CD4-positive, alpha-beta T cell treated with Interferon alpha-2 for 1 hour (primary cell): ENCODE data around the gene RFX8.
"Not testable (repeated sequence)": the region's sequence is repeated elsewhere in the genome, so short reads cannot be mapped to it uniquely, and the experiment has no call there.

Source experiments
- DNase-seq, 2 donors: peaks; one replicate each; pipeline ENCODE4 v3.0.0-alpha.2; 2020 to 2022

RFX8 gene

DNA sequence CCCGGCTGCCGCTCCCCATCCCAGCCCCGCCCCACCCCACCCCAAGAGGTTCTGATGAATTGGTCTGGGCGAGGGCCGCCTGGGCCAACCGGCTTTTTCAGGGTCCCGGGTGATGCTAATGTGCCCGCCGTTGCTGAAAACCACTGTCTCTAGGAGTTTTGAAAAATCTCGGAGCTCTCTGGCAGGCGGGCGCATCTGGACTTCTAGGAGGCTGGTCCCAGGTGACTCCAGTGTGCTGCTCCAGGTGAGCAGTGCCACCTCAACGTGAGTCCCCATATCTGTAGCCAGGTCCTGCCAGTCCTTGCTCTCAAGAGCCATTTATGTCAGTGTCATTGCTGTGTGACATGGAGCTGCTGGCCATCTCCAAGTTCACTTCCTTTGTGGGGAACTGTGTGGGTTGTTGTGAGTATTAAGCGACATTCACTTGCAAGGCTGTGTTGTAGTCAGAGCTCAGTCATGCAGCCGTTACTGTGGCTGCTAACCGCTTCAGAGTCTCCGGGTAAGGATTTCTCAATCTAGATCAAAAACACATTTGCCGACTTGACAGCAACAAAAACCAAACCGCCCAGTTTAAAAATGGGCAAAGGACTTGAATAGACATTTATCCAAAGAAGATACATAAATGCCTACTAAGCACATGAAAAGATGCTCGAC is at the start of gene RFX8:
TSS of gene RFX8 (minus strand) at position 382 of the 654 bp plus-strand sequence. CDS start 8,264 bp downstream, outside the sequence.
- peak; percentile 45 to 47 for DNase-seq

DNA sequence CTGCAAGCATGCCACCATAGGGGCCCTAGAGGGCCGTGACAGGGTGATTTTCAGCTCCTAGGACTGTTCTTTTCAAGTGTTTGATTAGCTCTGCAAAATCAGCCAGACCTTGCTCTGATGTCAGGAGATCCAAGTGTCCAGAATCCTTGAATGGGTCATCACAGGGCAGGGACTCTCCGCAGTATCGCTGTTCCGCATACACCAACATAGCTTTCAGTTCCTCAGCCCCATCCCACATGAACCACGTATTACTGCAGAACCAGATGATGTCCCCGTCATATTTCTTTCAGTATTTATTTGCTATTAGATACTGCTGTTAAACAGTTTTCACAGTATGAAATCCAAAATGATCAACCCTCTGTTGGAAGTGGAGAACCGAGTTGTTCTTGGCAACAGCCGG is 46.6 kb upstream of the RFX8 start:
- DNase-seq, result peak in 1 of 2 donors; percentile 43

DNA sequence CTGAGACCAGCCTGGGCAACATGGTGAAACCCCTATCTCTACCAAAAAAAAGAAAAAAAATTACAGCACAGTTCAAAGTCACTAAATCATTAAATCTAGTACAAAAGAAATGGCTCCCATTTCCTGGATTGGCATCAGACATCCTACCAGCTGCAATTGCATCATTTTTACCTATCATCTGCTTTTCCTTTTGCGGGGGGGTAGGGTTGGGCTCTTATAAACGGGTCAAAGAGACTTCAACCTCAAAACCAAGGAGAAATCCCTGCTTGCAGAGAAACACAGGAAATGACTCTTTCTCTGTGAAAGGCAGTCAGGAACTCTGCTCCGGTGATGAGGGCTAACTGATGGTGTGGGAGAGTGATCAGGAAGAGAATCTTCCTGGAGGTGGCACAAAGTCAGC is 45.3 kb upstream of the RFX8 start:
- DNase-seq, result no peak

DNA sequence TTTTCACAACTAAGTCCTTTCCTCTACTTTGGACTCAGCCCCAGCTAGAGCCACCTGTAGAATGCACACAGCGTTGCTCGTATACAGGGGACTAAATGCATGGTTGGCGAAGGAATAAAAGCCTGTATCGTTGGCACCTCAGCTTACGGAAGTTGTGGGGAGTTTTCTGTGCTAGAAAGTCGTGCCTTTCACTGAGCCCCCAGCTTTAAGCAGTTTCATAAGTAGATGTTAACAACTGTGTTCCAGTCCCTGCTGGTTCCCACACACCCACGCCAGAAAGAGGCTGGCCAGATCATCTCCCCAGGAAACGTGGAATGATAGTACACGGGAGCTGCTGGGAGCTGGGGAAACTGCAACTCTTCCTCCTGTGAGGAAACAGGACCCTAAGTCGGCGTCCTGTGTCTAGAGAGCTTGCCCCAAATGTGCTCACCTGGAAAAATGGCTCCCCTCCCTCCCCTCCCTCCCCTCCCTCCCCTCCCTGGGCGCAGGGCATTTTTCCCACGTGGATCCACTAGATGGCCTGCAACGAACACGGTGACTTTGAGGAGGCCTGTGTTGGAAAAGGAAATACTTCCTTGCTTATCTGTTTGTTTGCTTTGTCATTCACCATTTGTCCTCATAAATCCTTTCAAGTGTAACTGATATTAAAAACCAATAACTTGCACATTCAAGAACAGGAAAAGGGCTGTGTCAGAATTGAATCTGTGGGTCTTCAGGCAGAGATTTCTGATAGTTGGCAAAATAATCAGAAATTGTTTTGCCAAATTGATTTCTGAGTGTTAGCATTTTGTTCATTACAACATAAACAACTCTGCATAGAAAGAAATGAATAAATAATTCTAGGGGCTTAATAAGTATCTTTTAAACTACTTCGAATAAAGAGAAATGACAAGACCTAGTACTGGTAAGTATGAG is 43.9 kb upstream of the RFX8 start:
- no peak for DNase-seq

DNA sequence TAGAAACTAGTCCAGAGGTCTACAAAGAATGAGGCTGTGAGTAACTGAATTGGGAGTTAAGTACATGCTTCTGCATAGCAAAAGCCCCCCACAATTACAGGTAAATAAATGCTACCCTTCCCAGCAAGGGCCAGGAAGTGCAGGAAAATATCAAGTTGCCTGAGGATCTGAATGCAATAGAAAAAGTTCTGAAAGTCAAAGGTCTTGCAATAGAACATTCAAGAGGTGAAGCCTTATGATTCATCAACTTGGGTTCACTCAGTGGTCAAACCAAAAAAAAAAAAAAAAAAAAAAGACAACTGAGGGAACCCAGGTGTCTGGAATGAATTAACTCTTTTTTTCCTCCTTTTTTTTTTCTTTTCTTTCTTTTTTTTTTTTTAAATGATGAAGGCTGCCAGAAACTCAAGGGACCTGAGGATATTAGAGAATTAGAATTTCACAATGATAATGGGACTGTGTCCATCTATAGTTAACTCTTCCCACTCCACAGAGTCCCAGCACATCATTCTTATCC is 42.9 kb upstream of the RFX8 start:
- no peak for DNase-seq

DNA sequence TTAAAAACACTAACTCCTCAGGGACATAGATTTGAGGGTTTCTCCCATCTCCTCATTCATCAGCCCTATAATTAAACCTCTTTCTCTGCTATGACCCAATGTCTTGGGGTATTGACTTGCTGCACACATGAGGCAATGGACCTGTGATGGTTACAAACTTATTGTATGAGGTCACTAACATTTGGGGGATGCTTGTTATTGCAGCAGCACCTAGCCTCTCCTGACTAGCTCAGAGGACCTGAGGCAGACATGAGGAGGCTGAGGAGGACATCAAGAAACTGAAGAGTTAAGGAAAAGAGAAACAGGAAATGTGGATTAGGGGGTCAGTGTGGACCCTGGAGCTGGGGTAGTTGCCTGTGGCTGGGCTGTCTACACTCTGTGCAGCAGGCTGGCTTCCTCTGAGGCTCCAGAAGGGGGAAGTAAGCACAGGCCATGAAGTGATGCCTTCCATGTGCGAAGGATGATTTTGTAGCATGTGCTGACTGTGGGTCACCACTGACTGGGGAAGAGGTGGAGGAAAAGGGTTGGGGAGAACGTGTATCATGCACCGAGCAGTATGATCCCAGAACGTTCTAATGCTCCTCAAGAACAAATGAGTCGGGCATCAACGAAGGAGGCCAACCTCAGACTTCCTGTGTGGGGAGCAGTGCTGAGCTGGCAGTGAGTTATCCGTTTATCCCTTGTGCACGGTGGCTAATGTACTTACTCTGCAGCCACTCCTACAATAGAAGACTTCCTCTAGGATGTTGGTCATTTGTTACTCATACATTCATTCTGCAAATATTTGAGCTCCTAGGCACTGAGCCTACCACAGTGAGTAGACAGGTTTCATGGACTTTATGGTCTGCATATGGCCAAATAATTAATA is 42.1 kb upstream of the RFX8 start:
- DNase-seq, result peak in 1 of 2 donors; percentile 28

DNA sequence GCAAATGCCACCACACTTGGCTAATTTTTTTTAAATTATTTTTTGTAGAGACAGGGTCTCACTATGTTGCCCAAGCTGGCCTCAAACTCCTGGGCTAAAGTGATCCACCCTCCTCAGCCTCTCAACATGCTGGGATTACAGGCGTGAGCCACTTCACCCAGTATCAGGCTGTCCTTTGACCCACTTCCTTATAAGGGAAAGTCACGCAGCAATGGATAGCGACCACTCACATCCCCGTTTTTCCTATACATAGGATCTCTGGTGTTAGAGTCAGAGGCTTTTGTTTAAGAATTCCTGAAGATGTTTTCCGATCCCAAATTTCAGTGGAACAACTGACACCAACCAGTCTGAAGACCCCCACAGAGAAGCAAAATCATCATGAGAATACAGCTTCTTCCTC is 41.4 kb upstream of the RFX8 start:
- no peak for DNase-seq

DNA sequence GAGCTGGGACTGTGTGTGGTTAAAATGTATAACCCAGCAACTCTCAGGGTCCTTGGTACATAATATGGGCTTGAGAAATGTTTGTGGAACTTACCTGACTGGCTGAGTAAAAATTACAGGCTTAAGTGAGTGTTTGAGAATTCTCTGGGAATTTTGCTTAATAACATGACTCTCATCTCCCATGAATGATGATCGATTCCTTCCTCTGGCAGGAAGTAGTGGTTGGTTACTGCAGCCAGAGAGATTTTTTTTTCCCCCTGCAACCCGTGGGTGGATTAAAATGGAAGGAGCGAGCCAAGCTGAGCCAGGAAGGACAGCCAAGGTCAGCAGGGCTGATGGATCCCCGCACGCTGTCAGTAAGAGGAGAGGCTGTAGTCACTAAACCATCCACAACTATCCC is 40.6 kb upstream of the RFX8 start:
- DNase-seq, result no peak

DNA sequence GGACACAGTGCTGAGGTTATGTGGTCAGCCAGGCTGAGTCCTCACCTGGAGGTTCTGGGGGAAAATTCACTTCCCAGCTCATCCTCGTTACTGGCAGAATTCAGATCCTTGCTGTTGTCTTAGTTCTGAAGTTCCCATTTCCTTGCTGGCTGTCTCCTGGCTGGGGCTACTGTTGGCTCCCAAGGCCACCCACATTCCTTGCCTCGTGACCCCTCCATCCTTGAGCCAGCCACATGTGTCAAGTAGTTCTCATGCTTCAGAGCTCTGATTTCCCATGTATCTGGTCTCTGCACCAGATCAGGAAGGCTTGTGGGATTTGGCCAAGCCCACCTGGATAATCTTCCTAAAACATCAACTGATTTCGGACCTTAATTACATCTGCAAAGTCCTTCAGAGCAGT is 38.1 kb upstream of the RFX8 start:
- DNase-seq, result no peak

DNA sequence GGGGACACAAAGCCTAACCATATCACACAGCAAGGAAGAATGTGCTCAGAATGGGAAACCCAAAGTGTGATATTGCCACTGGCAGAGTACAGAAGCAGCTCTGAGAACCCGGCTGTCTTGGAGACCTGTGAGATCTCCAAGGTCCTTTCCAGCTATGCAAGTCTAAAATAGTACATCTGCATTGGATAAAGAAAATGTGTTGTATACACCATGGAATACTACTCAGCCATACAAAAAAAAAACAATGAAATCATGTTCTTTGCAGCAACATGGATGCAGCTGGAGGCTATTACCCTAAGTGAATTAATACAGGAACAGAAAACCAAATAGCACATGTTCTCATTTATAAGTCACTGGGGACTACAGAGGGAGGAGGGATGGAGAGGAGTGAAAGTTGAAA is 36.5 kb upstream of the RFX8 start:
- DNase-seq, result no peak

DNA sequence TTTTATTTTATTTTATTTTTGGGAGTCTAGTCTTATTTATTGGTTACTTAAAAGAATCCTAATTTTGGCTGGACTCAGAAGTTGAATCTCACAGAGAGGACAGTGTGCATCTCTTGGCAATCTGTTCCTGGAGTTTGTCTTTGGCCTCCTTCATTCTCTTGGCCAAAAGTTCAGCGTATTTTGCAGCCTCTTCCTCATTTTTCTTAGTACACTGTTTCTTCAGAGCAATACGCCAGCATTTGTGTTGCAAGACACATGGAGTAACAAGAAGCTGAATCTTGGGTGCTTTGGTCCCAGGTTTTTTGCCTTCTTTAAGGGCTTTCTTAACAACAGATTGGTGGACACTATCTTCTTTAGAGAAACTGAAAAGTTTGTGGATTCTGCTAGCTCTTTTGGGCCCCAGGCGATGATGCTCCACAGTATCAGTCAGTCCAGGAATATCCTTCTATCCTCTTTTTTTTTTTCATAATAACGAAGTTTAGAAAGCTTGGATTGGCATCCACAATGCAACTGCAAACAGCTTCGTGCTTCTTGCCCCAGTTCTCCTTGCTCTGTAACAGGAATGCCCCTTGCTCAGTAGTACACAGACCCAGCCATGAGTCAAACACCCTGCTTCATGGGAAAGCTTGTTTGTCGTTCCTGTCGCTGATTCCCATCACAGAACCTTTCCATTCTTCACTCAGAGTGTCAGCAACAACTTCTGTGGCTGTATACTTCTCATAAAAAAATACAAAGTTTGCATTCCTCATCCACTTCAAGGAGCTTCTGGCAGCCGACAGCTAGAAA is 34.8 kb upstream of the RFX8 start:
- peak in 1 of 2 donors; percentile 5 for DNase-seq

DNA sequence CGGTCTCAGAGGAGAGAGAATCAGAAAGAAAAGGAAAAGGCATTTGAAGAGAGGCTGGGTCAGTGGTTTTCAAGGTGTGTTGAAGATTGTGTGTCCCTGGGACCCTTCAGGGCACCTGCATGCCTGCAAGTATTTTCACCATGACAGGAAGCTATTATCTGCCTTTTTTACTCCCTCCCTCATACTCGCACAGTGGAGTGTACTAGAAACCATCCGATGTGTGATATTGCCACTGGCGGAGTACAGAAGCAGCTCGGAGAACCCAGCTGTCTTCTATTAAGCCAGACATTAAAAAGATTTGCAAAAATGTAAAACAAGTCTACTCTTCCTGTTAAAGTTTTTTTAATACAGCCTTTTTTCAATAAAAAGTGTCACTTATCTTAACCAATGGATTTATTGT is 33.7 kb upstream of the RFX8 start:
- no peak for DNase-seq

DNA sequence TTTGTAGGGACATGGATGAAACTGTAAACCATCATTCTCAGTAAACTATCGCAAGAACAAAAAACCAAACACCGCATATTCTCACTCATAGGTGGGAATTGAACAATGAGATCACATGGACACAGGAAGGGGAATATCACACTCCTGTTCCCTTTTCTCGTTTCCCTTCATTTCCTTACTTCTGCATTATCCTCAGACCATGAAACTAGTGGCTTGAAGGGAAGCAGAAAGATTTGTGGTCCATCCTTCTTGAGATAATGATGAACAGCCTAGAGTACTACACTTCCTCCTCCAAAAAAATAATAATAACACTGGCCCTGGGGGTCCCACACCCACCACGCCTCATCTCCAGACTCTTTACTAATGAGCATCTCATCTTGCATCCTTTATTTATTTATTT is 30.4 kb upstream of the RFX8 start:
- DNase-seq, result not testable (repeated sequence)

DNA sequence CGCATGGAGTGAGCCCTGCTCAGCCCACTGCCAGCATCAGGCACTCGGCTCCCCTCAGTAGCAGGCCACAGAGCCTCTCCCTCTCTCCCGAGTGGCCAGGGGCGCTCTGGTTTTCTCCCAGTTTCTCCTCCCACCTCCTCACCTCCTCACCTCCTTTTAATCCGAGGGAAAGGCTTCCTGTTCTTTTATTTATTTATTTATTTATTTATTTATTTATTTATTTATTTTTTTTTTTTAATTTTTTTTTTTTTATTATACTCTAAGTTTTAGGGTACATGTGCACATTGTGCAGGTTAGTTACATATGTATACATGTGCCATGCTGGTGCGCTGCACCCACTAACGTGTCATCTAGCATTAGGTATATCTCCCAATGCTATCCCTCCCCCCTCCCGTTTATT is 29.8 kb upstream of the RFX8 start:
- DNase-seq, result not testable (repeated sequence)

DNA sequence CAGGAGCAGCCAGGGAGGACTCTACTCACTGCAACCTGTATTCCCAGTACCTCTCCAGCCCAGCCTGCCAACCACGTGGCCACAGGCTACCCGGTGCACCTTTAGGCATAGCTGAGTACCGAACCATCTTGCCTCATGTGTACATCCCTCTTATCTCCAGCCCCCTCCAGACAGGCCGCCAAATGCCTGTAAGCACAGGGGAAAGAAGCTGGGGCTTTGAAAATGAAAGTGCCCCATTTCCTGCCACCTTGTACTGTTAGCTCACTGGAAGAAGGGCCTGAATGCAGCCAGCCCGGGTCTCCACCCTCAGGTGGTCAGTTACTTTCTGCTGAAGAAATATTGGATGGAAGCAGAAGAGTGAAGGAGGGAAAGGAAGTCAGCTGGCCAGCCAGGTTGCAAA is 27.2 kb upstream of the RFX8 start:
- no peak for DNase-seq

DNA sequence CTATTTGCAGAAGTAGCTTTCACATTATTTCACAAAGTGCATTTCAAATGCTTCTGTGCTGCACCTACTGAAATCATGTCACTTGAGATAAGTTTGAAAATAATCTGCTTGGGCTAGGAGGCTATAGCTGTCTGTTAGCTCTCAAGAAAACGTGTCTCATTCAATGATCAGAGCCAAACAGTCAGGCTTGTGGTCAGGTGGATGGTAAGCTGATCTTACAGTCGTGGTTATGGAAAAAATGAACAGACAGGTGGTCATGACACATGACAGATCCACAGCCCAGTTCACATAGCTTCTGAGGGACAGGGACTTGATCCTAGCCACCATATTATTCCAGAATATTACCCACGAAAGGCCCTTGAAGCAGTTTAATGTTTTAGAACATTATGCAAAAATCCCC is 26.5 kb upstream of the RFX8 start:
- DNase-seq, result no peak

DNA sequence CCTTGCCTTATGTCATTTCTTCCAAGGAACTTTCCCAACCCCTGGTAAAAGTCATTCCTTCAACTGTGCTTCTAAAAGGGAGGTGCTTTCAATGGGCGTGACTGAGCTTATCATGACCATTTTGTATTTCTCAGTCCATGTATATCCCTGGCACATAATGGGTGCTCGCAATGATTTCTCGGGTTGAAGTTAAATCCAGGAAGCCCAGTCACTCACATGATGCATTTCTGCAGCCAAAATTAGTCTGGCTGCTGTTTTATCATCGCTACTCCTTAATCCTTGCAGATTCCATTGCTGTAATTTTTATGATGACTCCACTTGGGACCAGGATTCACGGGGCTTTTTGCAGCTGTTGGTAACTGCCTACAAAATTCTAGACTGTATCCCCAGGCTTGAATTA is 25.9 kb upstream of the RFX8 start:
- DNase-seq, result no peak

DNA sequence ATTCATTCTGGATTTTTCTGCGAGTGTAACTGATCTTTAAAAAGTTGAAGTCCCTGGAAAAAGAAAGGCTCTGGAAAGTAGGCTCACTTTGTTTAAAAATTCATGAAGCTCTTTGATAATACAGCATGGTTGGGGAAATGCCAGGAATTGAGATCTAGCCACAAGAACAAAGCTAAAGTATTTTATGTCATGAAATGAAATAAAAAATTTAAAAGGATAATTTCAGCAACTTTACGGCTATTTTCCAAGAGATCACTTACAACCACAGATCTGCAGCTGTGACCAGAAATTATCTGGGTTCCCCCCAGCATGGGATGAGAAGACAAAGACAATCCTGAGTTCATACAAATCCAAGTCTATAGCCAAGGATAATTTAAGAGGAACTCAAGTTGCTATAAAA is 25.3 kb upstream of the RFX8 start:
- no peak for DNase-seq

DNA sequence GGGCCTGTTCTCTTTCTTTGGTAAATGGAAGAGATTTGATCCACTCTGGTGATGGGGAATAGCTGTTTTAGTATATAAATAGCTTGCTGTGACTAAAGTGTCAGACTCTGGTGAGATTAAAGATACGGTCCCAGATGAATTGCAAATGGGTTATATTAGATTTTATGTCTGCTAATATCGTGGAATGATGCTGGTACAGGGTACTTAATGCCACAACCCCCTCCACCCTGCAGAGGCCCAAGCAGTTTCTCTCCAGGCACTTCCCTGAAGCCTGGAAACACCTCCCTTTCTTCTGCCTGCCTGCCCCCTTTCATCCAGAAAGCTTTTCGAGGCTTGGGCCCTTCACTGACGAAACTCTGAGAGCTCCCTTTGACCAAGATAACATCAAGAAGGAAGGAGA is 21.4 kb upstream of the RFX8 start:
- DNase-seq, result no peak

DNA sequence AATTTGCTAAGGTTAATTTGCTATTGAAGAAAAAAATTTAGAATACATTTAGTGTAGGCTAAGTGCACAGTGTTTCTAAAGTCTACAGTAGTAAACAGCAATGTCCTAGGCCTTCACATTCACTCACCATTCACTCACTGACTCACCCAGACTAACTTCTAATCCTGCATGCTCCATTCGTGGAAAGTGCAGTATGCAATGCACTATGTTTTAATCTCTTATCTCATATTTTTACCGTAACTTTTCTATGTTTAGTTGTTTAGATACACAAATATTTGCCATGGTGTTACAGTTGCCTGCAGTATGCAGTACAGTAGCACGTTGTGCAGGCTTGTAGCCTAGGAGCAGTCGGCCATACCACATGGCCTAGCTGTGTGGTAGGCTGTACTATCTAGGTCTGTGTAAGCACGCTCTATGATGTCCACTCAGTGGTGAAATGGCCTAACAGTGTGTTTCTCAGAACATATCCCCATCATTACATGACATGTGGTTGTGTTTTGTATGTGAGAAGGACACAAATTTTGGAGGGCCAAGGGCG is 18.1 kb upstream of the RFX8 start:
- no peak for DNase-seq

DNA sequence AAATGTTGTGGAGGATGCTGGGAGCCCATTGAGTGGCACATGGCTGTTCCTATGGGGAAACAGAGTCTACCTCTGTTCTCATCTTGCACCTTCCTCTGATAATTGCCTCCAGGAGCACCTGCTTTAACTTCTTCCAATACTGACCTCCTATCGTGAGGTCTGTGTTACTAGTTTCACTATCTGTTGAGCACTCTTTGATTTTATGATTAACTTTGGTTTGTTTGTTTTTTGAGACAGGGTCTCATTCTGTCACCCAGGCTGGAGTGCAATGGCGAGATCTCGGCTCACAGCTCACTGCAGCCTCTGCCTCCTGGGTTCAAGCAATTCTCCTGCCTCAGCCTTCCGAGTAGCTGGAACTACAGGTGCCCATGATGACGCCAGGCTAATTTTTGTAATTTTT is 12.1 kb upstream of the RFX8 start:
- DNase-seq, result no peak

DNA sequence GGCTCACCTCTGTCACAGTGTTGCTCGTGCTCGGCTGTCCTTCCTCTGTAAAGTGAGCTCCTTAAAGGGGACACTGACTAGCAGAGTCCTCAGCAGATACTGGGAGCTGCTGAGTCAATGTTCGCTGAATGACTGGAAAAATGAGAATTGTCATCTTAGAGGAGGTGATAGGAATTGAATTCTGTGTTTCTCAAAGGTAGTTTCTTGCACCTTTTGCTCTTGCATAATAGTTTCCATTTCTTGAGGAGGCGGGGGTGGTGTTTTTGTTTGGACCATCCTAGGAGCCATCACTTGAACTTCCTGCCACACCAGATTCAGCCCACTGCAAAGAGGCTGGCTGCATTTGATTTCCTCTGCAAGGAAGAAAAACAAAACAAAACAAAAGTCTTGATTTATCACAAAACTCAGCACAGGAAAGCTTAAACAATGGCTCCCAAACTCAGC is 11.4 kb upstream of the RFX8 start:
- no peak for DNase-seq
